Measurements from ENCODE around the gene SASH3.

DNA sequence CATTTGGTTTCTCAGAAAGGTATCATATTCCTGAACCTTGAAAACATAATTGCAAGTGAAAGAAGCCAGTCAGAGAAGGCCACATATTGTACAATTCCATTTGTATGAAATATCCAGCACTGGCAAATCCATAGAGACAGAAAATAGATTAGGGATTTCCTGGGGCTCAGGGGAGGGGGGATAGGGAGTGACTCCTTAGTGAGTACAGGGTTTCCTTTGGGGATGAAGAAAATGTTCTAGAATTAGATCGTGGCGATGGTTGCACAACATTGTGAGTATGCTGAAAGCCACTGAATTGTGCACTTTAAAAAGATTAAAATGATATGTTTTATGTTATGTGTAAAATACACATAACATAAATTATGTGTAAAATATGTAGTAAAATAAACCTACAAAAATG lies 30.7 kb upstream of the SASH3 start:
- TF ChIP-seq POLR2AphosphoS5 (IDR thresholded peaks at IDR 0.05; ENCODE audit: low read depth, low read length): no peak
- TF ChIP-seq POLR2A (IDR thresholded peaks at IDR 0.05; ENCODE audit: low read depth, low read length): no peak
- no peak for TF ChIP-seq TAF1 (IDR thresholded peaks at IDR 0.05; ENCODE audit: borderline replicate concordance, low read depth, low read length)
